ENCODE results near the gene SOCS3.

Gene SOCS3

GRCh38 chr17:78390241-78391050 is 30.6 kb upstream of the SOCS3 start:
- no peak for DNase-seq

- DNase-seq, result no peak
Measured at GRCh38 chr17:78387977-78388941, 28.4 kb upstream of the SOCS3 start.

GRCh38 chr17:78384479-78385175 is 24.8 kb upstream of the SOCS3 start:
- no peak for DNase-seq

- peak; percentile 54 to 62 for DNase-seq
Measured at GRCh38 chr17:78383725-78384471, 24.0 kb upstream of the SOCS3 start.

GRCh38 chr17:78381601-78382232 is 21.8 kb upstream of the SOCS3 start:
- DNase-seq, result peak; percentile 43 to 71

- DNase-seq, result no peak
Measured at GRCh38 chr17:78380370-78380769, 20.5 kb upstream of the SOCS3 start.

- no peak for DNase-seq
Measured at GRCh38 chr17:78379131-78379491, 19.2 kb upstream of the SOCS3 start.

GRCh38 chr17:78378225-78379130 is 18.6 kb upstream of the SOCS3 start, which contains the start of gene PGS1:
Gene PGS1 (plus strand): TSS chr17:78378649. CDS start chr17:78378666, 17 bp downstream.
- peak; percentile 76 to 80 for DNase-seq

- DNase-seq, result no peak
Measured at GRCh38 chr17:78377858-78378224, 18.0 kb upstream of the SOCS3 start.

- no peak for DNase-seq
Measured at GRCh38 chr17:78376161-78376560, 16.3 kb upstream of the SOCS3 start.

GRCh38 chr17:78375401-78376151 is 15.7 kb upstream of the SOCS3 start:
- no peak for DNase-seq

- no peak for DNase-seq
Measured at GRCh38 chr17:78374631-78375274, 14.9 kb upstream of the SOCS3 start.

GRCh38 chr17:78374189-78374588 is 14.3 kb upstream of the SOCS3 start:
- DNase-seq, result no peak

- no peak for DNase-seq
Measured at GRCh38 chr17:78372841-78373240, 13.0 kb upstream of the SOCS3 start.

- DNase-seq, result no peak
Measured at GRCh38 chr17:78371056-78371455, 11.2 kb upstream of the SOCS3 start.

- DNase-seq, result no peak
Measured at GRCh38 chr17:78369791-78370381, 10.0 kb upstream of the SOCS3 start.

GRCh38 chr17:78368854-78369495 is 9.1 kb upstream of the SOCS3 start:
- no peak for DNase-seq

- no peak for DNase-seq
Measured at GRCh38 chr17:78368348-78368747, 8.5 kb upstream of the SOCS3 start.

- DNase-seq, result no peak
Measured at GRCh38 chr17:78367193-78367592, 7.3 kb upstream of the SOCS3 start.
